Measurements from ENCODE around the gene MRAP. TPM values are rescaled to one million over a fixed set of nuclear protein-coding genes. Genes with fewer than 3 reads are reported as not detected.

The MRAP gene
- total and polyA plus RNA-seq, 2 donors (not counting 1 experiment from before 2014, with no cell fraction given): 0.17 TPM; not detected in 1

- Histone ChIP-seq H3K9ac (ENCODE audit: insufficient read depth, low read length) (peak overlapping the region; percentile 73), H3K9me3 (ENCODE audit: control insufficient read depth, insufficient read depth, low read depth, low read length) (no peaks in the 10 kb centered on the region), H3K4me3 (replicated peaks in 1 of 4; ENCODE audit: control extremely low read depth in 1 of 4, insufficient read depth in 1 of 4, low read depth in 3 of 4, low read length in 4 of 4) (peak overlapping the region; percentile 67 to 90 (median 89)), H3K4me2 (ENCODE audit: extremely low read depth, insufficient read depth, low read length) (peak overlapping the region; percentile 99), H4K20me1 (ENCODE audit: control insufficient read depth, extremely low read depth, insufficient read depth, low read length) (no peaks in the 10 kb centered on the region), H3K27me3 (ENCODE audit: control insufficient read depth, insufficient read depth, low read length) (no peaks in the 10 kb centered on the region), H3K36me3 (ENCODE audit: control insufficient read depth, insufficient read depth, low read length) (no peaks in the 10 kb centered on the region), H3K27ac (ENCODE audit: insufficient read depth, low read length) (peak overlapping the region; percentile 79), H3K4me1 (ENCODE audit: control insufficient read depth, extremely low read depth, insufficient read depth, low read length) (peaks cover 4% of the 10 kb centered on the region), H3K79me2 (ENCODE audit: control insufficient read depth, insufficient read depth, low read length) (peaks cover 14% of the 10 kb centered on the region), H2AFZ (ENCODE audit: low read length) (peak overlapping the region; percentile 98)
- TF ChIP-seq CTCF (conservative IDR thresholded peaks at IDR 0.05 in 1 of 2, IDR thresholded peaks at IDR 0.05 in 1 of 2; ENCODE audit: low read depth in 1 of 2, low read length in 2 of 2) (no peak), EZH2 (IDR thresholded peaks at IDR 0.05; ENCODE audit: low read length, missing control alignments) (no peak)
- DNase-seq (ENCODE audit: low read depth in 2 of 2): no peak
These were observed 19.3 kb upstream of the MRAP start for GRCh38 chr21:32279377-32279680.

GRCh38 chr21:32281531-32281930 lies 17.1 kb upstream of the MRAP start:
- no peak for TF ChIP-seq CTCF (conservative IDR thresholded peaks at IDR 0.05 in 1 of 2, IDR thresholded peaks at IDR 0.05 in 1 of 2; ENCODE audit: low read depth in 1 of 2, low read length in 2 of 2)
- no peak for TF ChIP-seq EZH2 (IDR thresholded peaks at IDR 0.05; ENCODE audit: low read length, missing control alignments)
- H3K27ac ChIP-seq (ENCODE audit: insufficient read depth, low read length): no peak overlapping the region

GRCh38 chr21:32282992-32283391 lies 15.7 kb upstream of the MRAP start:
- TF ChIP-seq EZH2 (IDR thresholded peaks at IDR 0.05; ENCODE audit: low read length, missing control alignments) (no peak), CTCF (conservative IDR thresholded peaks at IDR 0.05 in 1 of 2, IDR thresholded peaks at IDR 0.05 in 1 of 2; ENCODE audit: low read depth in 1 of 2, low read length in 2 of 2) (no peak)
- H3K9ac ChIP-seq (ENCODE audit: insufficient read depth, low read length): no peak overlapping the region
- no peak overlapping the region for H3K4me2 ChIP-seq (ENCODE audit: extremely low read depth, insufficient read depth, low read length)
- H4K20me1 ChIP-seq (ENCODE audit: control insufficient read depth, extremely low read depth, insufficient read depth, low read length): no peaks in the 10 kb centered on the region
- H3K27me3 ChIP-seq (ENCODE audit: control insufficient read depth, insufficient read depth, low read length): no peaks in the 10 kb centered on the region
- H3K4me1 ChIP-seq (ENCODE audit: control insufficient read depth, extremely low read depth, insufficient read depth, low read length): peaks cover 1% of the 10 kb centered on the region
- no peak overlapping the region for H2AFZ ChIP-seq (ENCODE audit: low read length)
- H3K27ac ChIP-seq (ENCODE audit: insufficient read depth, low read length): no peak overlapping the region
- no peak overlapping the region for H3K4me3 ChIP-seq (replicated peaks in 1 of 4; ENCODE audit: control extremely low read depth in 1 of 4, insufficient read depth in 1 of 4, low read depth in 3 of 4, low read length in 4 of 4)
- H3K9me3 ChIP-seq (ENCODE audit: control insufficient read depth, insufficient read depth, low read depth, low read length): no peaks in the 10 kb centered on the region
- no peak for DNase-seq (ENCODE audit: low read depth in 2 of 2)
- peaks cover 6% of the 10 kb centered on the region for H3K79me2 ChIP-seq (ENCODE audit: control insufficient read depth, insufficient read depth, low read length)
- no peaks in the 10 kb centered on the region for H3K36me3 ChIP-seq (ENCODE audit: control insufficient read depth, insufficient read depth, low read length)

More at GRCh38 chr21:32281531-32281930, 17.1 kb upstream of the MRAP start:
- no peaks in the 10 kb centered on the region for H3K9me3 ChIP-seq (ENCODE audit: control insufficient read depth, insufficient read depth, low read depth, low read length)
- H3K9ac ChIP-seq (ENCODE audit: insufficient read depth, low read length): no peak overlapping the region
- peaks cover 4% of the 10 kb centered on the region for H3K4me1 ChIP-seq (ENCODE audit: control insufficient read depth, extremely low read depth, insufficient read depth, low read length)
- H4K20me1 ChIP-seq (ENCODE audit: control insufficient read depth, extremely low read depth, insufficient read depth, low read length): no peaks in the 10 kb centered on the region
- H3K27me3 ChIP-seq (ENCODE audit: control insufficient read depth, insufficient read depth, low read length): no peaks in the 10 kb centered on the region
- DNase-seq (ENCODE audit: low read depth in 2 of 2): peak in 1 of 2 donors; percentile 22
- no peak overlapping the region for H3K4me3 ChIP-seq (replicated peaks in 1 of 4; ENCODE audit: control extremely low read depth in 1 of 4, insufficient read depth in 1 of 4, low read depth in 3 of 4, low read length in 4 of 4)
- no peak overlapping the region for H3K4me2 ChIP-seq (ENCODE audit: extremely low read depth, insufficient read depth, low read length)
- peaks cover 12% of the 10 kb centered on the region for H3K79me2 ChIP-seq (ENCODE audit: control insufficient read depth, insufficient read depth, low read length)
- H2AFZ ChIP-seq (ENCODE audit: low read length): no peak overlapping the region
- H3K36me3 ChIP-seq (ENCODE audit: control insufficient read depth, insufficient read depth, low read length): no peaks in the 10 kb centered on the region

All from fibroblast of lung (primary cell).